HG02870 (cell line): ENCODE results near the gene SHISA6.
"Not testable (repeated sequence)": the region's sequence is repeated elsewhere in the genome, so short reads cannot be mapped to it uniquely, and the experiment has no call there.

Experiments used
- ATAC-seq: cut with Tn5 transposase; IDR thresholded peaks from one replicate; pipeline ENCODE4 v1.9.1; 2021; ENCODE audit warnings: mild to moderate bottlenecking, moderate library complexity; ENCODE audit not compliant: unreplicated experiment

Gene SHISA6

GRCh38 chr17:11301874-11302273 is 60.9 kb downstream of the SHISA6 start:
- not testable (repeated sequence) for ATAC-seq

GRCh38 chr17:11302401-11303186 is 61.6 kb downstream of the SHISA6 start:
- no peak for ATAC-seq

GRCh38 chr17:11303773-11304394 is 62.9 kb downstream of the SHISA6 start:
- ATAC-seq: no peak

- ATAC-seq: no peak
Measured at GRCh38 chr17:11304568-11304967, 63.6 kb downstream of the SHISA6 start.

- no peak for ATAC-seq
Measured at GRCh38 chr17:11305524-11305923, 64.5 kb downstream of the SHISA6 start.

GRCh38 chr17:11308531-11308930 is 67.5 kb downstream of the SHISA6 start:
- ATAC-seq: no peak

- ATAC-seq: no peak
Measured at GRCh38 chr17:11309033-11309432, 68.0 kb downstream of the SHISA6 start.

GRCh38 chr17:11309850-11310249 is 68.8 kb downstream of the SHISA6 start:
- ATAC-seq: no peak

GRCh38 chr17:11316451-11316850 is 75.4 kb downstream of the SHISA6 start:
- not testable (repeated sequence) for ATAC-seq

- no peak for ATAC-seq
Measured at GRCh38 chr17:11318207-11318606, 77.2 kb downstream of the SHISA6 start.

- no peak for ATAC-seq
Measured at GRCh38 chr17:11319894-11320293, 78.9 kb downstream of the SHISA6 start.

GRCh38 chr17:11324021-11324420 is 83.0 kb downstream of the SHISA6 start:
- ATAC-seq: no peak

- no peak for ATAC-seq
Measured at GRCh38 chr17:11324846-11325420, 83.9 kb downstream of the SHISA6 start.

GRCh38 chr17:11326492-11326891 is 85.5 kb downstream of the SHISA6 start:
- no peak for ATAC-seq

GRCh38 chr17:11328770-11329169 is 87.8 kb downstream of the SHISA6 start:
- ATAC-seq: no peak

GRCh38 chr17:11330006-11330405 is 89.0 kb downstream of the SHISA6 start:
- ATAC-seq: no peak

GRCh38 chr17:11330826-11331225 is 89.8 kb downstream of the SHISA6 start:
- no peak for ATAC-seq

- ATAC-seq: no peak
Measured at GRCh38 chr17:11331547-11332513, 90.8 kb downstream of the SHISA6 start.

GRCh38 chr17:11332706-11333105 is 91.7 kb downstream of the SHISA6 start:
- ATAC-seq: no peak

- ATAC-seq: no peak
Measured at GRCh38 chr17:11334493-11334892, 93.5 kb downstream of the SHISA6 start.

- ATAC-seq: no peak
Measured at GRCh38 chr17:11336290-11336689, 95.3 kb downstream of the SHISA6 start.
